ENCODE measurements around the gene SCARB1. TPM values are rescaled to one million over a fixed set of nuclear protein-coding genes. Genes with fewer than 3 reads are reported as not detected.

Gene SCARB1
- total and polyA plus RNA-seq, 2 of the 13 experiments (the other 11 are each of a cell fraction or from before 2014, with no cell fraction given), result 63.4 to 160 TPM

GRCh38 chr12:124869059-124869665 is 5.5 kb upstream of the SCARB1 start (continued):
- TF ChIP-seq DBP (CRISPR knock-in tag; IDR thresholded peaks at IDR 0.05; ENCODE audit: not compliant biosample characterization) (no peak), RFX3 (CRISPR knock-in tag; IDR thresholded peaks at IDR 0.05) (no peak), TGIF2 (CRISPR knock-in tag; IDR thresholded peaks at IDR 0.05) (no peak), FIP1L1 (IDR thresholded peaks at IDR 0.05; ENCODE audit: borderline replicate concordance, insufficient read depth, low read depth, low read length) (no peak), ZNF569 (CRISPR knock-in tag; IDR thresholded peaks at IDR 0.05; ENCODE audit: borderline replicate concordance) (no peak), ZNF335 (CRISPR knock-in tag; IDR thresholded peaks at IDR 0.05) (no peak), ZNF768 (CRISPR knock-in tag; IDR thresholded peaks at IDR 0.05) (peak; percentile 80; the same call in 1 of the 2 replicates), IRF2 (CRISPR knock-in tag; IDR thresholded peaks at IDR 0.05) (no peak), ZNF687 (CRISPR knock-in tag; IDR thresholded peaks at IDR 0.05) (peak; percentile 57), MAX (IDR thresholded peaks at IDR 0.05) (peak; percentile 53; the same call in 1 of the 2 replicates), DZIP1 (CRISPR knock-in tag; IDR thresholded peaks at IDR 0.05) (no peak), HIC2 (CRISPR knock-in tag; IDR thresholded peaks at IDR 0.05; ENCODE audit: low read depth) (0 out of 2 replicates have a peak, but pooled peaks have one; percentile 18), ZNF678 (CRISPR knock-in tag; IDR thresholded peaks at IDR 0.05) (no peak), ZNF337 (CRISPR knock-in tag; IDR thresholded peaks at IDR 0.05; ENCODE audit: borderline replicate concordance, low read depth) (no peak)
